Measurements from ENCODE around the gene DNAJC13.

Gene DNAJC13

GRCh38 chr3:132422531-132422930 lies 5.2 kb downstream of the DNAJC13 start:
- Histone ChIP-seq H4K91ac (ENCODE audit: low read depth, low read length, poor library complexity) (no peak overlapping the region), H3K23ac (ENCODE audit: low read depth, low read length, poor library complexity) (no peak overlapping the region), H2BK120ac (ENCODE audit: low read depth, low read length) (no peak overlapping the region), H3K4me3 (ENCODE audit: low read length in 2 of 2) (no peak overlapping the region), H2AFZ (ENCODE audit: low read length) (no peak overlapping the region), H4K8ac (ENCODE audit: low read depth, low read length) (no peak overlapping the region), H3K79me1 (ENCODE audit: low read depth, low read length) (peaks cover 2% of the 10 kb centered on the region), H3K9me3 (replicated peaks in 1 of 2; ENCODE audit: control insufficient read depth in 2 of 2, insufficient read depth in 1 of 2, low read depth in 1 of 2, low read length in 2 of 2) (no peaks in the 10 kb centered on the region), H3K36me3 (replicated peaks in 1 of 2; ENCODE audit: control insufficient read depth in 2 of 2, insufficient read depth in 2 of 2, low read length in 2 of 2) (peaks cover 0 to 41% of the 10 kb centered on the region in 2 donors), H2BK15ac (ENCODE audit: low read length) (no peak overlapping the region), H3K9ac (ENCODE audit: low read depth, low read length, poor library complexity) (no peak overlapping the region), H2BK5ac (ENCODE audit: low read length) (no peak overlapping the region), H3K4me2 (ENCODE audit: insufficient read depth, low read length, poor library complexity, severe bottlenecking) (no peak overlapping the region), H2AK5ac (ENCODE audit: low read depth, low read length) (no peak overlapping the region), H2BK12ac (ENCODE audit: low read length) (no peak overlapping the region), H3K27ac (replicated peaks; ENCODE audit: low read length) (no peak overlapping the region), H3K18ac (ENCODE audit: low read length) (no peak overlapping the region), H3K4ac (ENCODE audit: low read length) (no peak overlapping the region), H3K14ac (ENCODE audit: low read length) (no peak overlapping the region), H3K4me1 (ENCODE audit: control insufficient read depth in 2 of 2, insufficient read depth in 1 of 2, low read depth in 1 of 2, low read length in 2 of 2) (peaks cover 0 to 3% of the 10 kb centered on the region in 2 donors), H3K27me3 (ENCODE audit: control insufficient read depth in 3 of 3, insufficient read depth in 3 of 3, low read depth in 1 of 3, low read length in 3 of 3) (no peaks in the 10 kb centered on the region)
- no peak for DNase-seq (ENCODE audit: low spot score)
- WGBS, 2 donors (ENCODE audit: extremely low coverage in 2 of 2, insufficient read length in 2 of 2, insufficient replicate concordance in 1 of 2): no CpG with 5 or more reads among the region's 1 CpG

GRCh38 chr3:132432639-132433038 lies 15.3 kb downstream of the DNAJC13 start:
- H3K36me3 ChIP-seq (replicated peaks in 1 of 2; ENCODE audit: control insufficient read depth in 2 of 2, insufficient read depth in 2 of 2, low read length in 2 of 2): peaks cover 0 to 27% of the 10 kb centered on the region in 2 donors
- no peak overlapping the region for H3K9ac ChIP-seq (ENCODE audit: low read depth, low read length, poor library complexity)
- H3K4ac ChIP-seq (ENCODE audit: low read length): no peak overlapping the region
- no peak for DNase-seq (ENCODE audit: low spot score)
- no peaks in the 10 kb centered on the region for H3K9me3 ChIP-seq (replicated peaks in 1 of 2; ENCODE audit: control insufficient read depth in 2 of 2, insufficient read depth in 1 of 2, low read depth in 1 of 2, low read length in 2 of 2)
- no peak overlapping the region for H2BK15ac ChIP-seq (ENCODE audit: low read length)
- no peak overlapping the region for H4K8ac ChIP-seq (ENCODE audit: low read depth, low read length)
- no peak overlapping the region for H3K4me3 ChIP-seq (ENCODE audit: low read length in 2 of 2)
- no peaks in the 10 kb centered on the region for H3K79me1 ChIP-seq (ENCODE audit: low read depth, low read length)
- no peak overlapping the region for H3K27ac ChIP-seq (replicated peaks; ENCODE audit: low read length)
- H3K4me2 ChIP-seq (ENCODE audit: insufficient read depth, low read length, poor library complexity, severe bottlenecking): no peak overlapping the region
- WGBS, 2 donors (ENCODE audit: extremely low coverage in 2 of 2, insufficient read length in 2 of 2, insufficient replicate concordance in 1 of 2): no CpG with 5 or more reads among the region's 2 CpGs
- H2BK12ac ChIP-seq (ENCODE audit: low read length): no peak overlapping the region
- H2BK5ac ChIP-seq (ENCODE audit: low read length): no peak overlapping the region
- no peak overlapping the region for H2AFZ ChIP-seq (ENCODE audit: low read length)
- H3K27me3 ChIP-seq (ENCODE audit: control insufficient read depth in 3 of 3, insufficient read depth in 3 of 3, low read depth in 1 of 3, low read length in 3 of 3): no peaks in the 10 kb centered on the region
- H3K23ac ChIP-seq (ENCODE audit: low read depth, low read length, poor library complexity): no peak overlapping the region
- no peaks in the 10 kb centered on the region for H3K4me1 ChIP-seq (ENCODE audit: control insufficient read depth in 2 of 2, insufficient read depth in 1 of 2, low read depth in 1 of 2, low read length in 2 of 2)
- H4K91ac ChIP-seq (ENCODE audit: low read depth, low read length, poor library complexity): no peak overlapping the region
- H2AK5ac ChIP-seq (ENCODE audit: low read depth, low read length): no peak overlapping the region
- no peak overlapping the region for H3K18ac ChIP-seq (ENCODE audit: low read length)
- H3K14ac ChIP-seq (ENCODE audit: low read length): no peak overlapping the region
- H2BK120ac ChIP-seq (ENCODE audit: low read depth, low read length): no peak overlapping the region

- DNase-seq (ENCODE audit: low spot score): no peak
Measured at GRCh38 chr3:132433121-132433520, 15.8 kb downstream of the DNAJC13 start.

DNA sequence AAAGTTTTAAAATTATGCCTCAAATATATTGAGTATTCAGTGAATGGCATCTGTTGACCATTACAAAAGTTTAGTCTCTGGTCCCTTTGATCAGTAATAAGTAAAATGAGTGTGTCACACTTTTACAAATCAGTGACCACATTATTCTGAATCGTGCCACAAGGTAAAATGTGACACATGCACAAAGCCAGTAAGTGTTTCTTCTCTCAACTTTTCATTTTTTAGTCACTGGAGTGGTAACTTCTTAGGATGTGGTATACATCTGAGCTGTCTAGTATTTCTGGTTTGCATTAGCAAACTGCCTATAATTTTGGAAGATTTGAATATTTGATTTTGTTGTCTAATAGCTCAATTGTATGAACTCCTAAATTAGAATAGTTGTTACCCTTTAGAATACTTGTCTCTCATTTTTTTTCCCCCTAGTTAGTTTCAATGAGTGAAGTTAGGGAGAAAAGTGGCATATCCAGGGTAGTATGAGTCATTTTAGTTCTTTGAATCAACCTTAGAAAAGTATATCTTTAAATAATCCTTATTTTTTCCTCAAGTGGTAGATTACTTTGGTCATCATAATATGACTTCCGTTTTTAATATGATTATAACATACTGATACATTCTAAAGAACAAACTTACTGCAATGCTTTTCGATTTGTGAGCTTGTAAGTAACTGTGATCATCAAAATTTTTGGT lies 18.1 kb downstream of the DNAJC13 start:
- no peaks in the 10 kb centered on the region for H3K79me1 ChIP-seq (ENCODE audit: low read depth, low read length)
- H3K14ac ChIP-seq (ENCODE audit: low read length): no peak overlapping the region
- no peak for DNase-seq (ENCODE audit: low spot score)
- no peaks in the 10 kb centered on the region for H3K4me1 ChIP-seq (ENCODE audit: control insufficient read depth in 2 of 2, insufficient read depth in 1 of 2, low read depth in 1 of 2, low read length in 2 of 2)
- no peak overlapping the region for H3K18ac ChIP-seq (ENCODE audit: low read length)
- no peaks in the 10 kb centered on the region for H3K9me3 ChIP-seq (replicated peaks in 1 of 2; ENCODE audit: control insufficient read depth in 2 of 2, insufficient read depth in 1 of 2, low read depth in 1 of 2, low read length in 2 of 2)
- H2BK5ac ChIP-seq (ENCODE audit: low read length): no peak overlapping the region
- no peaks in the 10 kb centered on the region for H3K27me3 ChIP-seq (ENCODE audit: control insufficient read depth in 3 of 3, insufficient read depth in 3 of 3, low read depth in 1 of 3, low read length in 3 of 3)
- H2BK12ac ChIP-seq (ENCODE audit: low read length): no peak overlapping the region
- no peak overlapping the region for H3K23ac ChIP-seq (ENCODE audit: low read depth, low read length, poor library complexity)
- H2BK120ac ChIP-seq (ENCODE audit: low read depth, low read length): no peak overlapping the region
- no peak overlapping the region for H3K4me3 ChIP-seq (ENCODE audit: low read length in 2 of 2)
- no peak overlapping the region for H3K4ac ChIP-seq (ENCODE audit: low read length)
- whole genome bisulfite sequencing, 2 donors (ENCODE audit: extremely low coverage in 2 of 2, insufficient read length in 2 of 2, insufficient replicate concordance in 1 of 2): no CpG with 5 or more reads among the region's 3 CpGs
- H2AK5ac ChIP-seq (ENCODE audit: low read depth, low read length): no peak overlapping the region
- H3K36me3 ChIP-seq (replicated peaks in 1 of 2; ENCODE audit: control insufficient read depth in 2 of 2, insufficient read depth in 2 of 2, low read length in 2 of 2): peaks cover 0 to 45% of the 10 kb centered on the region in 2 donors
- no peak overlapping the region for H3K27ac ChIP-seq (replicated peaks; ENCODE audit: low read length)
- no peak overlapping the region for H4K91ac ChIP-seq (ENCODE audit: low read depth, low read length, poor library complexity)
- no peak overlapping the region for H3K9ac ChIP-seq (ENCODE audit: low read depth, low read length, poor library complexity)
- no peak overlapping the region for H2AFZ ChIP-seq (ENCODE audit: low read length)
- no peak overlapping the region for H4K8ac ChIP-seq (ENCODE audit: low read depth, low read length)
- H2BK15ac ChIP-seq (ENCODE audit: low read length): no peak overlapping the region
- no peak overlapping the region for H3K4me2 ChIP-seq (ENCODE audit: insufficient read depth, low read length, poor library complexity, severe bottlenecking)

More at GRCh38 chr3:132433121-132433520, 15.8 kb downstream of the DNAJC13 start:
- Histone ChIP-seq H3K79me1 (ENCODE audit: low read depth, low read length) (no peaks in the 10 kb centered on the region), H2AFZ (ENCODE audit: low read length) (no peak overlapping the region), H2BK12ac (ENCODE audit: low read length) (no peak overlapping the region), H2BK15ac (ENCODE audit: low read length) (no peak overlapping the region), H3K4ac (ENCODE audit: low read length) (no peak overlapping the region), H3K27ac (replicated peaks; ENCODE audit: low read length) (no peak overlapping the region), H4K91ac (ENCODE audit: low read depth, low read length, poor library complexity) (no peak overlapping the region), H3K4me3 (ENCODE audit: low read length in 2 of 2) (no peak overlapping the region), H3K9me3 (replicated peaks in 1 of 2; ENCODE audit: control insufficient read depth in 2 of 2, insufficient read depth in 1 of 2, low read depth in 1 of 2, low read length in 2 of 2) (no peaks in the 10 kb centered on the region), H3K36me3 (replicated peaks in 1 of 2; ENCODE audit: control insufficient read depth in 2 of 2, insufficient read depth in 2 of 2, low read length in 2 of 2) (peaks cover 0 to 32% of the 10 kb centered on the region in 2 donors), H3K27me3 (ENCODE audit: control insufficient read depth in 3 of 3, insufficient read depth in 3 of 3, low read depth in 1 of 3, low read length in 3 of 3) (no peaks in the 10 kb centered on the region), H4K8ac (ENCODE audit: low read depth, low read length) (no peak overlapping the region), H3K14ac (ENCODE audit: low read length) (no peak overlapping the region), H3K9ac (ENCODE audit: low read depth, low read length, poor library complexity) (no peak overlapping the region), H2BK5ac (ENCODE audit: low read length) (no peak overlapping the region), H3K4me1 (ENCODE audit: control insufficient read depth in 2 of 2, insufficient read depth in 1 of 2, low read depth in 1 of 2, low read length in 2 of 2) (no peaks in the 10 kb centered on the region), H3K18ac (ENCODE audit: low read length) (no peak overlapping the region), H3K4me2 (ENCODE audit: insufficient read depth, low read length, poor library complexity, severe bottlenecking) (no peak overlapping the region), H3K23ac (ENCODE audit: low read depth, low read length, poor library complexity) (no peak overlapping the region), H2AK5ac (ENCODE audit: low read depth, low read length) (no peak overlapping the region), H2BK120ac (ENCODE audit: low read depth, low read length) (no peak overlapping the region)
- WGBS, 2 donors (ENCODE audit: extremely low coverage in 2 of 2, insufficient read length in 2 of 2, insufficient replicate concordance in 1 of 2): no CpG with 5 or more reads among the region's 3 CpGs

All from neuronal stem cell (in vitro differentiated cells).